Measurements from ENCODE around the gene NKIRAS2.

Gene NKIRAS2

GRCh38 chr17:42027961-42028790 is 8.3 kb downstream of the NKIRAS2 start:
- DNase-seq = peak; percentile 62

- DNase-seq = no peak
These were observed 8.9 kb downstream of the NKIRAS2 start for GRCh38 chr17:42028791-42029127.

- no peak for DNase-seq
These were observed 11.7 kb downstream of the NKIRAS2 start for GRCh38 chr17:42031584-42031983.

GRCh38 chr17:42034059-42034458 is 14.2 kb downstream of the NKIRAS2 start:
- no peak for DNase-seq

GRCh38 chr17:42038221-42038973 is 18.5 kb downstream of the NKIRAS2 start:
- DNase-seq = no peak

- DNase-seq = peak; percentile 42
These were observed 20.2 kb downstream of the NKIRAS2 start for GRCh38 chr17:42039794-42040763.

GRCh38 chr17:42040818-42041217 is 20.9 kb downstream of the NKIRAS2 start:
- DNase-seq = no peak

- no peak for DNase-seq
These were observed 21.7 kb downstream of the NKIRAS2 start for GRCh38 chr17:42041619-42042018.

- DNase-seq = no peak
These were observed 22.9 kb downstream of the NKIRAS2 start for GRCh38 chr17:42042598-42043319.

GRCh38 chr17:42045719-42046118 is 25.8 kb downstream of the NKIRAS2 start:
- no peak for DNase-seq

GRCh38 chr17:42047343-42047742 is 27.5 kb downstream of the NKIRAS2 start:
- no peak for DNase-seq

- no peak for DNase-seq
These were observed 30.0 kb downstream of the NKIRAS2 start for GRCh38 chr17:42049834-42050392.

GRCh38 chr17:42050393-42051012 is 30.6 kb downstream of the NKIRAS2 start, which contains the start of gene C17orf113:
TSS of gene C17orf113 (minus strand) at chr17:42050601. CDS start at chr17:42043376, 7,225 bp downstream.
- DNase-seq = peak; percentile 63

GRCh38 chr17:42051013-42051400 is 31.1 kb downstream of the NKIRAS2 start:
- no peak for DNase-seq

GRCh38 chr17:42051645-42052044 is 31.8 kb downstream of the NKIRAS2 start:
- no peak for DNase-seq

- no peak for DNase-seq
These were observed 32.5 kb downstream of the NKIRAS2 start for GRCh38 chr17:42052346-42052877.

- no peak for DNase-seq
These were observed 34.0 kb downstream of the NKIRAS2 start for GRCh38 chr17:42053731-42054500.

- DNase-seq = no peak
These were observed 35.1 kb downstream of the NKIRAS2 start for GRCh38 chr17:42055027-42055426.

GRCh38 chr17:42055496-42055895 is 35.6 kb downstream of the NKIRAS2 start:
- peak; percentile 32 for DNase-seq

- DNase-seq = no peak
These were observed 36.7 kb downstream of the NKIRAS2 start for GRCh38 chr17:42056635-42057034.
